WTC11 (cell line): ENCODE data around the gene SIX2. TPM values are rescaled to one million over a fixed set of nuclear protein-coding genes. Genes with fewer than 3 reads are reported as not detected.

Experiments used
- ATAC-seq: fragments of 200-7000 bp; cut with Tn5 transposase; 2 replicates; pipeline ENCODE4 v1.10.0; 2021; ENCODE audit warnings: mild to moderate bottlenecking, moderate library complexity
- CTCF ChIA-PET: fragments of 300-600 bp; sonication (Branson Sonifier 250); formaldehyde crosslinking; loops from one replicate; lab custom pipeline; 2021; ENCODE audit warnings: antibody characterized with exemption; lab: Charles Lee
- POLR2A ChIA-PET: fragments of 350-600 bp; sonication (Branson Sonifier 250); formaldehyde crosslinking; loops from one replicate; lab custom pipeline; 2021; ENCODE audit warnings: antibody characterized with exemption; lab: Charles Lee
- DNase-seq: peaks from one replicate; pipeline ENCODE4 v3.0.0; 2021; ENCODE audit warnings: low spot score
- H3K27ac Mint-ChIP-seq: 2 replicates; pipeline ENCODE4 v1.8.0; 2021; ENCODE audit warnings: mixed read lengths
- H3K27me3 Mint-ChIP-seq: 2 replicates; pipeline ENCODE4 v1.8.0; 2021; ENCODE audit warnings: low read depth, mild to moderate bottlenecking, moderate library complexity, mixed read lengths
- H3K36me3 Mint-ChIP-seq: 2 replicates; pipeline ENCODE4 v1.8.0; 2021; ENCODE audit warnings: mixed read lengths
- H3K4me1 Mint-ChIP-seq: 2 replicates; pipeline ENCODE4 v1.8.0; 2022; ENCODE audit warnings: mixed read lengths
- H3K4me3 Mint-ChIP-seq: 2 replicates; pipeline ENCODE4 v1.8.0; 2021; ENCODE audit warnings: mild to moderate bottlenecking, moderate library complexity, mixed read lengths
- H3K9me3 Mint-ChIP-seq: 2 replicates; pipeline ENCODE4 v1.8.0; 2021; ENCODE audit warnings: mixed read lengths
- CBFB ChIP-seq: sonication (generic); formaldehyde crosslinking; IDR thresholded peaks from 2 replicates; pipeline ENCODE4 v1.8.1; 2022; ENCODE audit warnings: mild to moderate bottlenecking, low read depth, missing genetic modification reagents
- GABPB1 ChIP-seq: sonication (generic); formaldehyde crosslinking; IDR thresholded peaks from 2 replicates; pipeline ENCODE4 v1.8.1; 2023; ENCODE audit warnings: mild to moderate bottlenecking, missing genetic modification reagents
- MXD4 ChIP-seq: fragments of 250-450 bp; sonication (Bioruptor Pico); IDR thresholded peaks from 2 replicates; pipeline ENCODE4 v1.8.0; 2021; ENCODE audit warnings: mild to moderate bottlenecking, moderate library complexity, borderline replicate concordance
- NR2C2 ChIP-seq: sonication (generic); formaldehyde crosslinking; IDR thresholded peaks from 2 replicates; pipeline ENCODE4 v1.8.0; 2022; ENCODE audit warnings: mild to moderate bottlenecking, missing genetic modification reagents
- OVOL2 ChIP-seq: fragments of 250-450 bp; sonication (Bioruptor Pico); IDR thresholded peaks from 2 replicates; pipeline ENCODE4 v1.9.0; 2021; ENCODE audit warnings: mild to moderate bottlenecking, borderline replicate concordance
- SMAD4 ChIP-seq: sonication (generic); formaldehyde crosslinking; IDR thresholded peaks from 2 replicates; pipeline ENCODE4 v1.8.0; 2022; ENCODE audit warnings: mild to moderate bottlenecking, missing genetic modification reagents
- SP1 ChIP-seq: sonication (generic); formaldehyde crosslinking; conservative IDR thresholded peaks from 2 replicates; pipeline ENCODE4 v1.8.1; 2022; ENCODE audit warnings: missing genetic modification reagents
- TEAD1 ChIP-seq: sonication (generic); formaldehyde crosslinking; IDR thresholded peaks from 2 replicates; pipeline ENCODE4 v1.8.0; 2022; ENCODE audit warnings: mild to moderate bottlenecking, missing genetic modification reagents
- ZBTB21 ChIP-seq: sonication (generic); formaldehyde crosslinking; IDR thresholded peaks from 2 replicates; pipeline ENCODE4 v1.8.1; 2023; ENCODE audit warnings: mild to moderate bottlenecking, missing genetic modification reagents, borderline replicate concordance
- ZNF423 ChIP-seq: fragments of 250-450 bp; sonication (Bioruptor Pico); IDR thresholded peaks from 2 replicates; pipeline ENCODE4 v2.1.2; 2022; ENCODE audit warnings: mild to moderate bottlenecking, moderate library complexity
- total RNA-seq: library from RNA; stranded (reverse); gene quantifications from 3 replicates; pipeline ENCODE4 v1.2.3, GENCODE V29; 2021
- TF ChIP-seq, protein P1 (sequence below): sonication (generic); formaldehyde crosslinking; conservative IDR thresholded peaks from 2 replicates; pipeline ENCODE4 v1.8.1; 2023; ENCODE audit warnings: mild to moderate bottlenecking, low read depth, missing genetic modification reagents, moderate library complexity
- TF ChIP-seq, protein P2 (sequence below): sonication (generic); formaldehyde crosslinking; IDR thresholded peaks from 2 replicates; pipeline ENCODE4 v1.8.1; 2022; ENCODE audit warnings: missing genetic modification reagents, borderline replicate concordance
- TF ChIP-seq, protein P3 (sequence below): sonication (generic); formaldehyde crosslinking; IDR thresholded peaks from 2 replicates; pipeline ENCODE4 v1.8.1; 2022; ENCODE audit warnings: low read depth, missing genetic modification reagents, borderline replicate concordance
- TF ChIP-seq, protein P4 (sequence below): sonication (generic); formaldehyde crosslinking; IDR thresholded peaks from 2 replicates; pipeline ENCODE4 v1.8.1; 2023; ENCODE audit warnings: mild to moderate bottlenecking, missing genetic modification reagents, moderate library complexity
- TF ChIP-seq, protein P5 (sequence below): sonication (generic); formaldehyde crosslinking; IDR thresholded peaks from 2 replicates; pipeline ENCODE4 v1.8.1; 2023; ENCODE audit warnings: mild to moderate bottlenecking, missing genetic modification reagents, moderate library complexity
- TF ChIP-seq, protein P6 (sequence below): sonication (generic); formaldehyde crosslinking; IDR thresholded peaks from 2 replicates; pipeline ENCODE4 v1.8.1; 2022; ENCODE audit warnings: mild to moderate bottlenecking, missing genetic modification reagents, moderate library complexity, borderline replicate concordance
- TF ChIP-seq, protein P7 (sequence below): sonication (generic); formaldehyde crosslinking; conservative IDR thresholded peaks from 2 replicates; pipeline ENCODE4 v1.8.1; 2022; ENCODE audit warnings: mild to moderate bottlenecking, missing genetic modification reagents
- TF ChIP-seq, protein P8 (sequence below): sonication (generic); formaldehyde crosslinking; IDR thresholded peaks from 2 replicates; pipeline ENCODE4 v1.8.0; 2022; ENCODE audit warnings: mild to moderate bottlenecking, missing genetic modification reagents
- TF ChIP-seq, protein P9 (sequence below): fragments of 250-450 bp; sonication (Bioruptor Pico); conservative IDR thresholded peaks from 2 replicates; pipeline ENCODE4 v1.9.0; 2021; ENCODE audit warnings: mild to moderate bottlenecking
- TF ChIP-seq, protein P10 (sequence below): fragments of 200-600 bp; IDR thresholded peaks from 2 replicates; pipeline ENCODE4 v1.8.0; 2022; ENCODE audit warnings: antibody characterized with exemption

Gene SIX2
- total RNA-seq, 1 experiment from 2014 or later = 1.7 TPM

DNA sequence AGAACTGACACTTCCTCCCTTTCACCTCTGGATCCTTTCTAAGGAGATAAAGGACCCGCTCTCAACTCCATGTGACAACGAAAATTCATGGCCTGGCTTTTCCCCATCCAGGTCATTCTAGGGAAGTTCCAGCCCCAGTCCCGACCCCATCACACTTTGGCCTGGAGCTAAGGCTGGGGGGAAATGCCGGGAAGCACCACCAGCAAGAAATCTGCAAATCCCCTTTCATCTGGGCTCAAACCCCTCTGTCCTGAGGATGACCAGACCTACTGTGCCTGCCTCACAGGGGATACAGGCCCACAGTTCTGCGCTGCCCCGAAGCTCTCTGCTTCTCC lies 1.3 kb downstream of the SIX2 start:
- H3K27me3 Mint-ChIP-seq = peaks cover 97% of the 10 kb centered on the region
- H3K27ac Mint-ChIP-seq = no peak overlapping the region
- peak overlapping the region; percentile 64 for H3K4me3 Mint-ChIP-seq
- H3K9me3 Mint-ChIP-seq = no peaks in the 10 kb centered on the region
- CTCF ChIA-PET = interaction anchor here (0.8 to 7.3 kb wide), 4 partner anchors 6 to 487 kb away, joined by 3 to 113 read pairs (median 6); no protein-coding TSS in a partner anchor
- no peak for ATAC-seq
- peaks cover 56% of the 10 kb centered on the region for H3K4me1 Mint-ChIP-seq
- TF ChIP-seq, protein P1, sequence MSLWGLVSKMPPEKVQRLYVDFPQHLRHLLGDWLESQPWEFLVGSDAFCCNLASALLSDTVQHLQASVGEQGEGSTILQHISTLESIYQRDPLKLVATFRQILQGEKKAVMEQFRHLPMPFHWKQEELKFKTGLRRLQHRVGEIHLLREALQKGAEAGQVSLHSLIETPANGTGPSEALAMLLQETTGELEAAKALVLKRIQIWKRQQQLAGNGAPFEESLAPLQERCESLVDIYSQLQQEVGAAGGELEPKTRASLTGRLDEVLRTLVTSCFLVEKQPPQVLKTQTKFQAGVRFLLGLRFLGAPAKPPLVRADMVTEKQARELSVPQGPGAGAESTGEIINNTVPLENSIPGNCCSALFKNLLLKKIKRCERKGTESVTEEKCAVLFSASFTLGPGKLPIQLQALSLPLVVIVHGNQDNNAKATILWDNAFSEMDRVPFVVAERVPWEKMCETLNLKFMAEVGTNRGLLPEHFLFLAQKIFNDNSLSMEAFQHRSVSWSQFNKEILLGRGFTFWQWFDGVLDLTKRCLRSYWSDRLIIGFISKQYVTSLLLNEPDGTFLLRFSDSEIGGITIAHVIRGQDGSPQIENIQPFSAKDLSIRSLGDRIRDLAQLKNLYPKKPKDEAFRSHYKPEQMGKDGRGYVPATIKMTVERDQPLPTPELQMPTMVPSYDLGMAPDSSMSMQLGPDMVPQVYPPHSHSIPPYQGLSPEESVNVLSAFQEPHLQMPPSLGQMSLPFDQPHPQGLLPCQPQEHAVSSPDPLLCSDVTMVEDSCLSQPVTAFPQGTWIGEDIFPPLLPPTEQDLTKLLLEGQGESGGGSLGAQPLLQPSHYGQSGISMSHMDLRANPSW (CRISPR knock-in tag) = no peak
- TF ChIP-seq GABPB1 (CRISPR knock-in tag) (no peak), MXD4 (CRISPR knock-in tag) (no peak), ZBTB21 (CRISPR knock-in tag) (no peak), ZNF423 (no peak), SMAD4 (CRISPR knock-in tag) (no peak), NR2C2 (CRISPR knock-in tag) (no peak), OVOL2 (CRISPR knock-in tag) (no peak), TEAD1 (CRISPR knock-in tag) (no peak), SP1 (CRISPR knock-in tag) (no peak), CBFB (no peak)
- TF ChIP-seq, protein P2, sequence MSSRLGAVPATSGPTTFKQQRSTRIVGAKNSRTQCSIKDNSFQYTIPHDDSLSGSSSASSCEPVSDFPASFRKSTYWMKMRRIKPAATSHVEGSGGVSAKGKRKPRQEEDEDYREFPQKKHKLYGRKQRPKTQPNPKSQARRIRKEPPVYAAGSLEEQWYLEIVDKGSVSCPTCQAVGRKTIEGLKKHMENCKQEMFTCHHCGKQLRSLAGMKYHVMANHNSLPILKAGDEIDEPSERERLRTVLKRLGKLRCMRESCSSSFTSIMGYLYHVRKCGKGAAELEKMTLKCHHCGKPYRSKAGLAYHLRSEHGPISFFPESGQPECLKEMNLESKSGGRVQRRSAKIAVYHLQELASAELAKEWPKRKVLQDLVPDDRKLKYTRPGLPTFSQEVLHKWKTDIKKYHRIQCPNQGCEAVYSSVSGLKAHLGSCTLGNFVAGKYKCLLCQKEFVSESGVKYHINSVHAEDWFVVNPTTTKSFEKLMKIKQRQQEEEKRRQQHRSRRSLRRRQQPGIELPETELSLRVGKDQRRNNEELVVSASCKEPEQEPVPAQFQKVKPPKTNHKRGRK (CRISPR knock-in tag) = no peak
- TF ChIP-seq, protein P3, sequence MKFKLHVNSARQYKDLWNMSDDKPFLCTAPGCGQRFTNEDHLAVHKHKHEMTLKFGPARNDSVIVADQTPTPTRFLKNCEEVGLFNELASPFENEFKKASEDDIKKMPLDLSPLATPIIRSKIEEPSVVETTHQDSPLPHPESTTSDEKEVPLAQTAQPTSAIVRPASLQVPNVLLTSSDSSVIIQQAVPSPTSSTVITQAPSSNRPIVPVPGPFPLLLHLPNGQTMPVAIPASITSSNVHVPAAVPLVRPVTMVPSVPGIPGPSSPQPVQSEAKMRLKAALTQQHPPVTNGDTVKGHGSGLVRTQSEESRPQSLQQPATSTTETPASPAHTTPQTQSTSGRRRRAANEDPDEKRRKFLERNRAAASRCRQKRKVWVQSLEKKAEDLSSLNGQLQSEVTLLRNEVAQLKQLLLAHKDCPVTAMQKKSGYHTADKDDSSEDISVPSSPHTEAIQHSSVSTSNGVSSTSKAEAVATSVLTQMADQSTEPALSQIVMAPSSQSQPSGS = no peak
- TF ChIP-seq, protein P4, sequence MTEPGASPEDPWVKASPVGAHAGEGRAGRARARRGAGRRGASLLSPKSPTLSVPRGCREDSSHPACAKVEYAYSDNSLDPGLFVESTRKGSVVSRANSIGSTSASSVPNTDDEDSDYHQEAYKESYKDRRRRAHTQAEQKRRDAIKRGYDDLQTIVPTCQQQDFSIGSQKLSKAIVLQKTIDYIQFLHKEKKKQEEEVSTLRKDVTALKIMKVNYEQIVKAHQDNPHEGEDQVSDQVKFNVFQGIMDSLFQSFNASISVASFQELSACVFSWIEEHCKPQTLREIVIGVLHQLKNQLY (CRISPR knock-in tag) = no peak
- TF ChIP-seq, protein P5, sequence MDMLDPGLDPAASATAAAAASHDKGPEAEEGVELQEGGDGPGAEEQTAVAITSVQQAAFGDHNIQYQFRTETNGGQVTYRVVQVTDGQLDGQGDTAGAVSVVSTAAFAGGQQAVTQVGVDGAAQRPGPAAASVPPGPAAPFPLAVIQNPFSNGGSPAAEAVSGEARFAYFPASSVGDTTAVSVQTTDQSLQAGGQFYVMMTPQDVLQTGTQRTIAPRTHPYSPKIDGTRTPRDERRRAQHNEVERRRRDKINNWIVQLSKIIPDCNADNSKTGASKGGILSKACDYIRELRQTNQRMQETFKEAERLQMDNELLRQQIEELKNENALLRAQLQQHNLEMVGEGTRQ (CRISPR knock-in tag) = no peak
- TF ChIP-seq, protein P6, sequence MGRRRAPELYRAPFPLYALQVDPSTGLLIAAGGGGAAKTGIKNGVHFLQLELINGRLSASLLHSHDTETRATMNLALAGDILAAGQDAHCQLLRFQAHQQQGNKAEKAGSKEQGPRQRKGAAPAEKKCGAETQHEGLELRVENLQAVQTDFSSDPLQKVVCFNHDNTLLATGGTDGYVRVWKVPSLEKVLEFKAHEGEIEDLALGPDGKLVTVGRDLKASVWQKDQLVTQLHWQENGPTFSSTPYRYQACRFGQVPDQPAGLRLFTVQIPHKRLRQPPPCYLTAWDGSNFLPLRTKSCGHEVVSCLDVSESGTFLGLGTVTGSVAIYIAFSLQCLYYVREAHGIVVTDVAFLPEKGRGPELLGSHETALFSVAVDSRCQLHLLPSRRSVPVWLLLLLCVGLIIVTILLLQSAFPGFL (CRISPR knock-in tag) = no peak
- TF ChIP-seq, protein P7, sequence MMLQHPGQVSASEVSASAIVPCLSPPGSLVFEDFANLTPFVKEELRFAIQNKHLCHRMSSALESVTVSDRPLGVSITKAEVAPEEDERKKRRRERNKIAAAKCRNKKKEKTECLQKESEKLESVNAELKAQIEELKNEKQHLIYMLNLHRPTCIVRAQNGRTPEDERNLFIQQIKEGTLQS = no peak
- TF ChIP-seq, protein P8, sequence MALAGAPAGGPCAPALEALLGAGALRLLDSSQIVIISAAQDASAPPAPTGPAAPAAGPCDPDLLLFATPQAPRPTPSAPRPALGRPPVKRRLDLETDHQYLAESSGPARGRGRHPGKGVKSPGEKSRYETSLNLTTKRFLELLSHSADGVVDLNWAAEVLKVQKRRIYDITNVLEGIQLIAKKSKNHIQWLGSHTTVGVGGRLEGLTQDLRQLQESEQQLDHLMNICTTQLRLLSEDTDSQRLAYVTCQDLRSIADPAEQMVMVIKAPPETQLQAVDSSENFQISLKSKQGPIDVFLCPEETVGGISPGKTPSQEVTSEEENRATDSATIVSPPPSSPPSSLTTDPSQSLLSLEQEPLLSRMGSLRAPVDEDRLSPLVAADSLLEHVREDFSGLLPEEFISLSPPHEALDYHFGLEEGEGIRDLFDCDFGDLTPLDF = no peak
- TF ChIP-seq, protein P9, sequence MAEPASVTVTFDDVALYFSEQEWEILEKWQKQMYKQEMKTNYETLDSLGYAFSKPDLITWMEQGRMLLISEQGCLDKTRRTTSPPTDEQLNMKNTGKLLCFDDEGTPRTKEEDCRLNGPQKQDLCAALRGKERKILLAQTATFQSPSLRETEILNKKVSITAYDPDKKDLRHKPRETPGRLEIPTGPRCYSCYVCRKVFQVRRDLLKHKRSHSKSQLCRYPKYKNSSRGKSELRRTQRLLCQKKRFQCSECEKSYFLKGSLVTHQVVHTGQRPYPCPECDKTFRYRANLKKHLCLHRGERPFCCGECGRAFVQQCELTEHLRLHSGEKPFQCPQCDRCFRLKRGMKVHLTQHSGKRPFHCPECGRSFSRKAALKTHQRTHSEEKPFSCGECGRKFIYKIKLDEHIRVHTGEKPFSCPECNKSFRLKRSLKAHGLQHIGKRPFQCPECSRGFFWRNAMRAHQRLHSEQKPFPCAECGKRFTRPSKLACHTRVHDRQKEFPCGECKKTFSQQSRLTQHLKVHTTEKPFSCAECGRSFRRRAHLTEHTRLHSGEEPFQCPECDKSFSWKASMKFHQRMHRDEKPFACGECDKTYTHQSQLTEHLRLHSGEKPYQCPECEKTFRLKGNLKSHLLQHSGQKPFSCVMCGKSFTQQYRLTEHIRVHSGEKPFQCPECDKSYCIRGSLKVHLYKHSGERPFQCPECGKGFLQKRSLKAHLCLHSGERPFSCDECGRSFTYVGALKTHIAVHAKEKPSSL = no peak
- TF ChIP-seq, protein P10, sequence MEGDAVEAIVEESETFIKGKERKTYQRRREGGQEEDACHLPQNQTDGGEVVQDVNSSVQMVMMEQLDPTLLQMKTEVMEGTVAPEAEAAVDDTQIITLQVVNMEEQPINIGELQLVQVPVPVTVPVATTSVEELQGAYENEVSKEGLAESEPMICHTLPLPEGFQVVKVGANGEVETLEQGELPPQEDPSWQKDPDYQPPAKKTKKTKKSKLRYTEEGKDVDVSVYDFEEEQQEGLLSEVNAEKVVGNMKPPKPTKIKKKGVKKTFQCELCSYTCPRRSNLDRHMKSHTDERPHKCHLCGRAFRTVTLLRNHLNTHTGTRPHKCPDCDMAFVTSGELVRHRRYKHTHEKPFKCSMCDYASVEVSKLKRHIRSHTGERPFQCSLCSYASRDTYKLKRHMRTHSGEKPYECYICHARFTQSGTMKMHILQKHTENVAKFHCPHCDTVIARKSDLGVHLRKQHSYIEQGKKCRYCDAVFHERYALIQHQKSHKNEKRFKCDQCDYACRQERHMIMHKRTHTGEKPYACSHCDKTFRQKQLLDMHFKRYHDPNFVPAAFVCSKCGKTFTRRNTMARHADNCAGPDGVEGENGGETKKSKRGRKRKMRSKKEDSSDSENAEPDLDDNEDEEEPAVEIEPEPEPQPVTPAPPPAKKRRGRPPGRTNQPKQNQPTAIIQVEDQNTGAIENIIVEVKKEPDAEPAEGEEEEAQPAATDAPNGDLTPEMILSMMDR = no peak
- no peak for DNase-seq
- POLR2A ChIA-PET = interaction anchor here (0.6 kb wide), 1 partner anchor 138 kb away, joined by 3 read pairs; no protein-coding TSS in a partner anchor
- 0 out of 2 replicates have a peak, but pooled peaks cover 2% of the 10 kb centered on the region for H3K36me3 Mint-ChIP-seq
